Measurements from ENCODE around the gene MTREX.
A peak's percentile ranks its signal among the peaks of the same experiment; 100 is the strongest.

Gene MTREX

GRCh38 chr5:55387865-55388264 is 80.1 kb downstream of the MTREX start:
- no peak for TF ChIP-seq POLR2AphosphoS5 (IDR thresholded peaks at IDR 0.05; ENCODE audit: low read depth, low read length)
- no peak for TF ChIP-seq TAF1 (IDR thresholded peaks at IDR 0.05; ENCODE audit: borderline replicate concordance, low read depth, low read length)
- TF ChIP-seq POLR2A (IDR thresholded peaks at IDR 0.05; ENCODE audit: low read depth, low read length), result no peak
- DNase-seq (ENCODE audit: insufficient read length) (no peak), FAIRE-seq (no peak)

- FAIRE-seq (no peak), DNase-seq (ENCODE audit: insufficient read length) (no peak)
- no peak for TF ChIP-seq TAF1 (IDR thresholded peaks at IDR 0.05; ENCODE audit: borderline replicate concordance, low read depth, low read length)
- TF ChIP-seq POLR2A (IDR thresholded peaks at IDR 0.05; ENCODE audit: low read depth, low read length), result no peak
- TF ChIP-seq POLR2AphosphoS5 (IDR thresholded peaks at IDR 0.05; ENCODE audit: low read depth, low read length), result no peak
These were observed 83.9 kb downstream of the MTREX start for GRCh38 chr5:55391707-55392106.

GRCh38 chr5:55392669-55393068 is 84.9 kb downstream of the MTREX start:
- FAIRE-seq, result peak; percentile 36
- TF ChIP-seq TAF1 (IDR thresholded peaks at IDR 0.05; ENCODE audit: borderline replicate concordance, low read depth, low read length) (no peak), POLR2A (IDR thresholded peaks at IDR 0.05; ENCODE audit: low read depth, low read length) (no peak), POLR2AphosphoS5 (IDR thresholded peaks at IDR 0.05; ENCODE audit: low read depth, low read length) (no peak)
- DNase-seq (ENCODE audit: insufficient read length), result no peak

GRCh38 chr5:55393501-55394175 is 85.8 kb downstream of the MTREX start:
- no peak for FAIRE-seq
- TF ChIP-seq TAF1 (IDR thresholded peaks at IDR 0.05; ENCODE audit: borderline replicate concordance, low read depth, low read length) (no peak), POLR2AphosphoS5 (IDR thresholded peaks at IDR 0.05; ENCODE audit: low read depth, low read length) (no peak), POLR2A (IDR thresholded peaks at IDR 0.05; ENCODE audit: low read depth, low read length) (no peak)

GRCh38 chr5:55402199-55402598 is 94.4 kb downstream of the MTREX start:
- TF ChIP-seq POLR2AphosphoS5 (IDR thresholded peaks at IDR 0.05; ENCODE audit: low read depth, low read length), result no peak
- TF ChIP-seq POLR2A (IDR thresholded peaks at IDR 0.05; ENCODE audit: low read depth, low read length), result no peak
- no peak for TF ChIP-seq TAF1 (IDR thresholded peaks at IDR 0.05; ENCODE audit: borderline replicate concordance, low read depth, low read length)
- no peak for DNase-seq (ENCODE audit: insufficient read length)
- FAIRE-seq, result no peak

More at GRCh38 chr5:55393501-55394175, 85.8 kb downstream of the MTREX start:
- no peak for DNase-seq (ENCODE audit: insufficient read length)

GRCh38 chr5:55406292-55406691 is 98.5 kb downstream of the MTREX start:
- TF ChIP-seq TAF1 (IDR thresholded peaks at IDR 0.05; ENCODE audit: borderline replicate concordance, low read depth, low read length) (no peak), POLR2AphosphoS5 (IDR thresholded peaks at IDR 0.05; ENCODE audit: low read depth, low read length) (no peak), POLR2A (IDR thresholded peaks at IDR 0.05; ENCODE audit: low read depth, low read length) (no peak)
- FAIRE-seq (no peak), DNase-seq (ENCODE audit: insufficient read length) (no peak)

- FAIRE-seq (no peak), DNase-seq (ENCODE audit: insufficient read length) (no peak)
- TF ChIP-seq POLR2A (IDR thresholded peaks at IDR 0.05; ENCODE audit: low read depth, low read length), result no peak
- no peak for TF ChIP-seq TAF1 (IDR thresholded peaks at IDR 0.05; ENCODE audit: borderline replicate concordance, low read depth, low read length)
- no peak for TF ChIP-seq POLR2AphosphoS5 (IDR thresholded peaks at IDR 0.05; ENCODE audit: low read depth, low read length)
These were observed 99.4 kb downstream of the MTREX start for GRCh38 chr5:55407059-55407684.

GRCh38 chr5:55407984-55408383 is 100.2 kb downstream of the MTREX start:
- FAIRE-seq (no peak), DNase-seq (ENCODE audit: insufficient read length) (no peak)
- no peak for TF ChIP-seq TAF1 (IDR thresholded peaks at IDR 0.05; ENCODE audit: borderline replicate concordance, low read depth, low read length)
- TF ChIP-seq POLR2A (IDR thresholded peaks at IDR 0.05; ENCODE audit: low read depth, low read length), result no peak
- no peak for TF ChIP-seq POLR2AphosphoS5 (IDR thresholded peaks at IDR 0.05; ENCODE audit: low read depth, low read length)

- no peak for TF ChIP-seq TAF1 (IDR thresholded peaks at IDR 0.05; ENCODE audit: borderline replicate concordance, low read depth, low read length)
- no peak for TF ChIP-seq POLR2AphosphoS5 (IDR thresholded peaks at IDR 0.05; ENCODE audit: low read depth, low read length)
- TF ChIP-seq POLR2A (IDR thresholded peaks at IDR 0.05; ENCODE audit: low read depth, low read length), result no peak
- FAIRE-seq (no peak), DNase-seq (ENCODE audit: insufficient read length) (no peak)
These were observed 102.0 kb downstream of the MTREX start for GRCh38 chr5:55409775-55410174.

- no peak for TF ChIP-seq POLR2A (IDR thresholded peaks at IDR 0.05; ENCODE audit: low read depth, low read length)
- TF ChIP-seq TAF1 (IDR thresholded peaks at IDR 0.05; ENCODE audit: borderline replicate concordance, low read depth, low read length), result no peak
- TF ChIP-seq POLR2AphosphoS5 (IDR thresholded peaks at IDR 0.05; ENCODE audit: low read depth, low read length), result no peak
- DNase-seq (ENCODE audit: insufficient read length) (no peak), FAIRE-seq (no peak)
These were observed 103.1 kb downstream of the MTREX start for GRCh38 chr5:55410845-55411244.

- TF ChIP-seq POLR2AphosphoS5 (IDR thresholded peaks at IDR 0.05; ENCODE audit: low read depth, low read length), result no peak
- no peak for TF ChIP-seq TAF1 (IDR thresholded peaks at IDR 0.05; ENCODE audit: borderline replicate concordance, low read depth, low read length)
- DNase-seq (ENCODE audit: insufficient read length), result no peak
- no peak for FAIRE-seq
These were observed 104.1 kb downstream of the MTREX start for GRCh38 chr5:55411876-55412275.

GRCh38 chr5:55413644-55414043 is 105.9 kb downstream of the MTREX start:
- TF ChIP-seq POLR2AphosphoS5 (IDR thresholded peaks at IDR 0.05; ENCODE audit: low read depth, low read length) (no peak), POLR2A (IDR thresholded peaks at IDR 0.05; ENCODE audit: low read depth, low read length) (no peak), TAF1 (IDR thresholded peaks at IDR 0.05; ENCODE audit: borderline replicate concordance, low read depth, low read length) (no peak)
- no peak for DNase-seq (ENCODE audit: insufficient read length)
- no peak for FAIRE-seq

Data from GM12892 (cell line).